Liver (tissue), 9 donors: ENCODE measurements around the gene SBK1. TPM values are rescaled to one million over a fixed set of nuclear protein-coding genes. Genes with fewer than 3 reads are reported as not detected.

ENCODE experiments used
- DNase-seq: peaks from one replicate; pipeline ENCODE4 v3.0.0-alpha.2; 2017; ENCODE audit warnings: low spot score
- H3K27ac ChIP-seq, 2 donors: one replicate each; pipeline ENCODE4 v1.7.0; 2013; ENCODE audit warnings: inconsistent platforms in 2 of 2, low read length in 2 of 2, control low read depth in 1 of 2, low read depth in 1 of 2, mild to moderate bottlenecking in 1 of 2
- H3K27me3 ChIP-seq, 4 donors: one replicate each; pipeline versions ENCODE4 v1.6.1 to v1.7.0; 2013; ENCODE audit warnings: low read length in 3 of 4, inconsistent platforms in 1 of 4, mild to moderate bottlenecking in 1 of 4, moderate library complexity in 1 of 4; ENCODE audit not compliant: control insufficient read depth in 4 of 4, insufficient read depth in 4 of 4
- H3K36me3 ChIP-seq, 4 donors: one replicate each; pipeline versions ENCODE4 v1.6.1 to v1.7.0; 2013; ENCODE audit warnings: low read length in 3 of 4, mild to moderate bottlenecking in 3 of 4, low read depth in 1 of 4, moderate library complexity in 1 of 4; ENCODE audit not compliant: control insufficient read depth in 4 of 4, insufficient read depth in 3 of 4
- H3K4me1 ChIP-seq, 4 donors: one replicate each; pipeline versions ENCODE4 v1.6.1 to v1.7.0; 2013; ENCODE audit warnings: low read length in 3 of 4, mild to moderate bottlenecking in 3 of 4, moderate library complexity in 1 of 4; ENCODE audit not compliant: control insufficient read depth in 4 of 4, insufficient read depth in 4 of 4
- H3K4me3 ChIP-seq, 3 donors: one replicate each; pipeline versions ENCODE4 v1.6.1 to v1.7.0; 2013; ENCODE audit warnings: low read length in 3 of 3, control low read depth in 1 of 3, low read depth in 1 of 3, mild to moderate bottlenecking in 1 of 3
- H3K9ac ChIP-seq, 2 donors: one replicate each; pipeline ENCODE4 v1.7.0; 2013; ENCODE audit warnings: low read length in 2 of 2, mild to moderate bottlenecking in 2 of 2, moderate library complexity in 2 of 2, control low read depth in 1 of 2, low read depth in 1 of 2
- H3K9me3 ChIP-seq, 4 donors: one replicate each; pipeline versions ENCODE4 v1.6.1 to v1.7.0; 2013; ENCODE audit warnings: low read length in 3 of 4; ENCODE audit not compliant: control insufficient read depth in 4 of 4
- EGR1 ChIP-seq, 2 donors: IDR thresholded peaks; 2 replicates each; pipeline ENCODE4 v1.6.1; 2016 to 2018; ENCODE audit warnings: antibody characterized with exemption in 2 of 2, low read depth in 2 of 2
- FOXA1 ChIP-seq: IDR thresholded peaks from 2 replicates; pipeline ENCODE4 v1.6.1; 2016; ENCODE audit warnings: antibody characterized with exemption
- GABPA ChIP-seq, 2 donors: IDR thresholded peaks in 1 of 2; conservative IDR thresholded peaks in 1 of 2; 2 replicates each; pipeline ENCODE4 v1.6.1; 2016; ENCODE audit warnings: antibody characterized with exemption in 2 of 2, mild to moderate bottlenecking in 1 of 2, moderate library complexity in 1 of 2
- HNF4A ChIP-seq, 2 donors: conservative IDR thresholded peaks; 2 replicates each; pipeline ENCODE4 v1.6.1; 2016; ENCODE audit warnings: antibody characterized with exemption in 2 of 2, mild to moderate bottlenecking in 2 of 2
- JUND ChIP-seq, 2 donors: IDR thresholded peaks; 2 replicates each; pipeline ENCODE4 v1.6.1; 2016; ENCODE audit warnings: antibody characterized with exemption in 2 of 2
- NR2F2 ChIP-seq: IDR thresholded peaks from 2 replicates; pipeline ENCODE4 v1.6.1; 2016; ENCODE audit warnings: antibody characterized with exemption
- RAD21 ChIP-seq, 2 donors: IDR thresholded peaks; 2 replicates each; pipeline ENCODE4 v1.6.1; 2016; ENCODE audit warnings: antibody characterized with exemption in 2 of 2, mild to moderate bottlenecking in 2 of 2
- TAF1 ChIP-seq: conservative IDR thresholded peaks from 2 replicates; pipeline ENCODE4 v1.6.1; 2016; ENCODE audit warnings: antibody characterized with exemption, mild to moderate bottlenecking
- WGBS: extraction: QIAGEN DNeasy Blood & Tissue Kit; methylation state at CpG from one replicate; pipeline ENCODE4 v1.1.7; 2013; 5-methylcytosine and 5-hydroxymethylcytosine counted together
- polyA plus RNA-seq, 2 donors: library from polyadenylated mRNA; stranded (reverse) in 1 of 2; unstranded in 1 of 2; fragments of 200-250 nt in 1 of 2; fragments of >200 nt in 1 of 2; fragmentation: Nextera tagmentation in 1 of 2; extraction: Ambion mirVana in 1 of 2; gene quantifications; one replicate each; pipeline versions ENCODE4 v1.2.1 to v1.2.3, GENCODE V29; 2013 to 2015
- total RNA-seq, 2 donors: library from RNA; depleted of rRNA; stranded (reverse); fragments of >200 nt; gene quantifications; one replicate each; pipeline ENCODE4 v1.2.3, GENCODE V29; 2014
- TF ChIP-seq, protein P1 (sequence below): IDR thresholded peaks from 2 replicates; pipeline ENCODE4 v1.6.1; 2016; ENCODE audit warnings: antibody characterized with exemption
- TF ChIP-seq, protein P2 (sequence below): IDR thresholded peaks from 2 replicates; pipeline ENCODE4 v1.6.1; 2016; ENCODE audit warnings: antibody characterized with exemption
- TF ChIP-seq, protein P3 (sequence below): IDR thresholded peaks from 2 replicates; pipeline ENCODE4 v1.6.1; 2016; ENCODE audit warnings: antibody characterized with exemption
- TF ChIP-seq, protein P4 (sequence below): IDR thresholded peaks from 2 replicates; pipeline ENCODE4 v1.6.1; 2016; ENCODE audit warnings: antibody characterized with exemption, mild to moderate bottlenecking
- donor health status: healthy.
- donor health status: healthy.
- donor health status: healthy.
- donor health status: healthy.
- donor health status: healthy.

SBK1 gene
- total and polyA plus RNA-seq, 4 donors = 0.05 to 0.08 (median 0.07) TPM; not detected in 1

DNA sequence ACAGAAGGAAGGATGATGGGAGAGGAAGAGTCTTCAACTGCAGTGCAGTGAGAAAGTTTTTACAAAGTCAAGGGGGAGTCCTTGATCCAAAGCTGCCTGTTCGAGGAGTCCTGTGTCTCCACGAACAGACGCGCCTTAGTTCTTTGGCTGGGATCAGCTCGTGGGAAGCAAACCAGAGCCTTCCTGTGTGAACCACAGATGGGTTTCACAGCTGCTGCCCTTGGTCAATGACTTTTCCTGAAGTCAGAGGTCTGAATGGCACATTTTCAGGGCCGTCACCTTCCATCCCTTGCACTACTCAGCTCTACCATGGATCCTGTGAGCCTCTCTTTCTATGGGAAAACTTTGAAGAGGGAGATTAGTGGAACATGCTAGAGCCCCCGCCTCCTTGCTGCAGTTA lies 4.2 kb upstream of the SBK1 start:
- no peak overlapping the region for H3K4me3 ChIP-seq
- H3K4me1 ChIP-seq = peaks cover 6 to 12% (median 10%) of the 10 kb centered on the region in 4 donors
- no peak overlapping the region for H3K27ac ChIP-seq
- WGBS = 73% methylated on average over 7 of the region's 7 CpGs
- no peaks in the 10 kb centered on the region for H3K36me3 ChIP-seq
- DNase-seq = no peak
- H3K27me3 ChIP-seq = no peaks in the 10 kb centered on the region
- no peaks in the 10 kb centered on the region for H3K9me3 ChIP-seq
- TF ChIP-seq RAD21 (IDR thresholded peaks at IDR 0.05) = no peak
- TF ChIP-seq TAF1 = no peak
- no peak for TF ChIP-seq HNF4A (conservative IDR thresholded peaks at IDR 0.05)
- TF ChIP-seq, protein P1, sequence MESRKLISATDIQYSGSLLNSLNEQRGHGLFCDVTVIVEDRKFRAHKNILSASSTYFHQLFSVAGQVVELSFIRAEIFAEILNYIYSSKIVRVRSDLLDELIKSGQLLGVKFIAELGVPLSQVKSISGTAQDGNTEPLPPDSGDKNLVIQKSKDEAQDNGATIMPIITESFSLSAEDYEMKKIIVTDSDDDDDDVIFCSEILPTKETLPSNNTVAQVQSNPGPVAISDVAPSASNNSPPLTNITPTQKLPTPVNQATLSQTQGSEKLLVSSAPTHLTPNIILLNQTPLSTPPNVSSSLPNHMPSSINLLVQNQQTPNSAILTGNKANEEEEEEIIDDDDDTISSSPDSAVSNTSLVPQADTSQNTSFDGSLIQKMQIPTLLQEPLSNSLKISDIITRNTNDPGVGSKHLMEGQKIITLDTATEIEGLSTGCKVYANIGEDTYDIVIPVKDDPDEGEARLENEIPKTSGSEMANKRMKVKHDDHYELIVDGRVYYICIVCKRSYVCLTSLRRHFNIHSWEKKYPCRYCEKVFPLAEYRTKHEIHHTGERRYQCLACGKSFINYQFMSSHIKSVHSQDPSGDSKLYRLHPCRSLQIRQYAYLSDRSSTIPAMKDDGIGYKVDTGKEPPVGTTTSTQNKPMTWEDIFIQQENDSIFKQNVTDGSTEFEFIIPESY = no peak
- H3K9ac ChIP-seq = no peak overlapping the region

DNA sequence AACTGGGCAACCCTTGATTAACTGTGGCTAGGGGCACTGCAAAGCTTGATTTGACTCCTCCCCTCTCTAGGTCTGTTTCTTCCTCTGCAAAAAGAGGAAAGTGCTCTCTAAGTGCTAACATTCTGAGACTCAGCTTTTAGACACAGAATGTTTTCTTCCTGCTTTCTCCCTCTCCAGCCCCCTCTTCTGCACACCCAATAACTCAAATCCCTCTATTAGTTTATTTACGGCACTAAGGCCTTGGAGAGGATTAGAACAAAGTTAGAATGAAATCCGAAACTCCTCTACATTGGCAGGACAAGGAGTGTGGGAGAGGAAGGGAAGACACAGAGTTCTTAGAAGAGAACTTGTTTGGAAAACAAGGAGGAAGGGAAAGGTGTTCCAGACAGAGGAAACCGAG lies 3.3 kb upstream of the SBK1 start:
- no peak for DNase-seq
- 77% methylated on average over 3 of the region's 3 CpGs for WGBS

DNA sequence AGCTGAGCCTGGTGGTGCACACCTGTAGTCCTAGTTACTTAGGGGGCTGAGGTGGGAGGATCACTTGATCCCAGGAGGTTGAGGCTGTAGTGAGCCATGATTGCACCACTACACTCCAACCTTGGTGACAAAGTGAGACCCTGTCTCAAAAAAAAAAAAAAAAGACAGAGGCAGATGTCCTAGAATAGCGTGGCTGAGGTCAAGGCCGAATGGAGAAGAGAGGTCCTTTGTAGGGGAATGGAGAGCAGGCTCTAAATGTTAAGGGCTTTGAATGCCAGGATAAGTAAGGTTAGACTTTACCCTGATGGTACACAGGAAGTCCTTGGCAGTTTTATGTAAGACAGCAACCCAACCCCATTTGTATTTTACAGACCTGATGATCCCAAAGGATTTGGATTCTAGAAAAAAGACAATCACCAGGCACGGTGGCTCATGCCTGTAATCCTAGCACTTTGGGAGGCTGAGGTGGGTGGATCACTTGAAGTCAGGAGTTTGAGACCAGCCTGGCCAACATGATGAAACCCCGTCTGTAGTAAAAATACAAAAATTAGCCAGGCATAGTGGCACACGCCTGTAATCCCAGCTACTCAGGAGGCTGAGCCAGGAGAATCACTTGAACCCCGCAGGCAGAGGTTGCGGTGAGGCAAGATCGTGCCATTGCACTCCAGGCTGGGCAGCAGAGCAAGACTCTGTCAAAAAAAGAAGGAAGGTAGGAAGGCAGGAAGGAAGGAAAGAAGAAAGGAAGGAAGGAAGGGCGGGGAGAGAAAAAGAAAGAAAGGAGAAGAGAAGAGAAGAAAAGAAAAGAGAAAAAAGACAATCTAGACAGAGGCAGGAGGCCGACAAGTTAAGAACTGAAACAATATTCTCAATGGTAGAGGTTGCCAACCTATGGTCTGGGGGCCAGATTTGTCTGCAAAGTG lies 2.1 kb upstream of the SBK1 start:
- Histone ChIP-seq H3K27ac (no peak overlapping the region), H3K36me3 (no peaks in the 10 kb centered on the region), H3K27me3 (no peaks in the 10 kb centered on the region), H3K9ac (no peak overlapping the region), H3K9me3 (no peaks in the 10 kb centered on the region), H3K4me1 (peaks cover 7 to 13% (median 11%) of the 10 kb centered on the region in 4 donors), H3K4me3 (no peak overlapping the region)
- WGBS = 90% methylated on average over 10 of the region's 10 CpGs
- no peak for DNase-seq
- TF ChIP-seq, protein P2, sequence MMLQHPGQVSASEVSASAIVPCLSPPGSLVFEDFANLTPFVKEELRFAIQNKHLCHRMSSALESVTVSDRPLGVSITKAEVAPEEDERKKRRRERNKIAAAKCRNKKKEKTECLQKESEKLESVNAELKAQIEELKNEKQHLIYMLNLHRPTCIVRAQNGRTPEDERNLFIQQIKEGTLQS = no peak
- TF ChIP-seq JUND (IDR thresholded peaks at IDR 0.05) (no peak), FOXA1 (no peak), RAD21 (IDR thresholded peaks at IDR 0.05) (no peak), GABPA (IDR thresholded peaks at IDR 0.05 in 1 of 2, conservative IDR thresholded peaks at IDR 0.05 in 1 of 2) (no peak), NR2F2 (no peak)
- TF ChIP-seq, protein P3, sequence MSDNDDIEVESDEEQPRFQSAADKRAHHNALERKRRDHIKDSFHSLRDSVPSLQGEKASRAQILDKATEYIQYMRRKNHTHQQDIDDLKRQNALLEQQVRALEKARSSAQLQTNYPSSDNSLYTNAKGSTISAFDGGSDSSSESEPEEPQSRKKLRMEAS = no peak

More for the DNA sequence above, 3.3 kb upstream of the SBK1 start:
- Histone ChIP-seq H3K9ac (no peak overlapping the region), H3K4me1 (peaks cover 7 to 13% (median 11%) of the 10 kb centered on the region in 4 donors), H3K27ac (no peak overlapping the region), H3K27me3 (no peaks in the 10 kb centered on the region), H3K4me3 (no peak overlapping the region), H3K36me3 (no peaks in the 10 kb centered on the region), H3K9me3 (no peaks in the 10 kb centered on the region)
- TF ChIP-seq, protein P4, sequence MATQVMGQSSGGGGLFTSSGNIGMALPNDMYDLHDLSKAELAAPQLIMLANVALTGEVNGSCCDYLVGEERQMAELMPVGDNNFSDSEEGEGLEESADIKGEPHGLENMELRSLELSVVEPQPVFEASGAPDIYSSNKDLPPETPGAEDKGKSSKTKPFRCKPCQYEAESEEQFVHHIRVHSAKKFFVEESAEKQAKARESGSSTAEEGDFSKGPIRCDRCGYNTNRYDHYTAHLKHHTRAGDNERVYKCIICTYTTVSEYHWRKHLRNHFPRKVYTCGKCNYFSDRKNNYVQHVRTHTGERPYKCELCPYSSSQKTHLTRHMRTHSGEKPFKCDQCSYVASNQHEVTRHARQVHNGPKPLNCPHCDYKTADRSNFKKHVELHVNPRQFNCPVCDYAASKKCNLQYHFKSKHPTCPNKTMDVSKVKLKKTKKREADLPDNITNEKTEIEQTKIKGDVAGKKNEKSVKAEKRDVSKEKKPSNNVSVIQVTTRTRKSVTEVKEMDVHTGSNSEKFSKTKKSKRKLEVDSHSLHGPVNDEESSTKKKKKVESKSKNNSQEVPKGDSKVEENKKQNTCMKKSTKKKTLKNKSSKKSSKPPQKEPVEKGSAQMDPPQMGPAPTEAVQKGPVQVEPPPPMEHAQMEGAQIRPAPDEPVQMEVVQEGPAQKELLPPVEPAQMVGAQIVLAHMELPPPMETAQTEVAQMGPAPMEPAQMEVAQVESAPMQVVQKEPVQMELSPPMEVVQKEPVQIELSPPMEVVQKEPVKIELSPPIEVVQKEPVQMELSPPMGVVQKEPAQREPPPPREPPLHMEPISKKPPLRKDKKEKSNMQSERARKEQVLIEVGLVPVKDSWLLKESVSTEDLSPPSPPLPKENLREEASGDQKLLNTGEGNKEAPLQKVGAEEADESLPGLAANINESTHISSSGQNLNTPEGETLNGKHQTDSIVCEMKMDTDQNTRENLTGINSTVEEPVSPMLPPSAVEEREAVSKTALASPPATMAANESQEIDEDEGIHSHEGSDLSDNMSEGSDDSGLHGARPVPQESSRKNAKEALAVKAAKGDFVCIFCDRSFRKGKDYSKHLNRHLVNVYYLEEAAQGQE = no peak
- TF ChIP-seq EGR1 (IDR thresholded peaks at IDR 0.05; ENCODE audit: low read depth in 2 of 2) = no peak
